Erythroblast (primary cell): ENCODE data around the gene NUFIP2.

Experiments
- GATA1 ChIP-seq: IDR thresholded peaks from 2 replicates; pipeline ENCODE4 v1.6.1; 2011; ENCODE audit warnings: low read depth, mild to moderate bottlenecking, control low read depth, low read length, moderate library complexity
- POLR2A ChIP-seq: IDR thresholded peaks from 2 replicates; pipeline ENCODE4 v1.6.1; 2011; ENCODE audit warnings: mild to moderate bottlenecking, low read length

DNA sequence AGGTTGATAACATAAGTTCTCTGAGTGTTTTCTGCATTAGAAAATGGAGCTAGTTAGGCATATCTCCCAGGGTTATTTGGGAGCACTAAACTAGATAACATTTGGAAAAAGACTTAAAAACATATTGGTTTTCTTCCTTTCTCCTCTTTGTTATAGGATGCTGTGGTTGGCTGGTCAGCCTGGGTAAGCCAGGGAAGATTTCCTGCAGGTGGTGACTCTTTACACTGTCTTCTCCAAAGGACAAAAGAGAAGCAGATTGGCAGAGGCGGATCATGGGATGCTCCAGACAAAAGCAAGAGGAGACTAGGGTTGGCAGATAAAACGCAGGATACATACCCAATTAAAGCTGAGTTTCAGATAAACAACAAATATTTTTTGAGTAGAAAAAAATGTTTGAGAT is 53.5 kb downstream of the NUFIP2 start:
- TF ChIP-seq POLR2A (no peak), GATA1 (no peak)
